ENCODE data around the gene REEP1.
"Not testable (repeated sequence)": the region's sequence is repeated elsewhere in the genome, so short reads cannot be mapped to it uniquely, and the experiment has no call there.

- not testable (repeated sequence) for TF ChIP-seq CTCF (IDR thresholded peaks at IDR 0.05 in 2 of 3, conservative IDR thresholded peaks at IDR 0.05 in 1 of 3; ENCODE audit: borderline replicate concordance in 1 of 3, insufficient read depth in 1 of 3, low read depth in 2 of 3, low read length in 2 of 3); REST (IDR thresholded peaks at IDR 0.05; ENCODE audit: low read depth); POLR2AphosphoS5 (IDR thresholded peaks at IDR 0.05; ENCODE audit: low read depth, low read length); CBX3 (IDR thresholded peaks at IDR 0.05; ENCODE audit: low read depth); POLR2A (IDR thresholded peaks at IDR 0.05; ENCODE audit: borderline replicate concordance, extremely low read depth, insufficient read depth, insufficient read length); SRF (IDR thresholded peaks at IDR 0.05; ENCODE audit: low read depth); MAX (IDR thresholded peaks at IDR 0.05); EZH2 (IDR thresholded peaks at IDR 0.05); EZH2phosphoT487 (IDR thresholded peaks at IDR 0.05; ENCODE audit: borderline replicate concordance); EGR1 (IDR thresholded peaks at IDR 0.05; ENCODE audit: low read depth)
Observed at GRCh38 chr2:86200564-86200963, 136.9 kb downstream of the REEP1 start.

Measured in HCT116 (cell line).